H1 (cell line): ENCODE measurements around the gene ASB16. TPM values are rescaled to one million over a fixed set of nuclear protein-coding genes. Genes with fewer than 3 reads are reported as not detected.

Source experiments
- CTCF ChIA-PET: fragments of 300-600 bp; sonication (Branson Sonifier 250); formaldehyde crosslinking; loops from one replicate; lab custom pipeline; 2021; ENCODE audit not compliant: partially characterized antibody; lab: Charles Lee
- POLR2A ChIA-PET: fragments of 300-600 bp; sonication (Branson Sonifier 250); formaldehyde crosslinking; loops from one replicate; lab custom pipeline; 2021; ENCODE audit warnings: inconsistent platforms; ENCODE audit not compliant: partially characterized antibody; lab: Charles Lee
- DNase-seq, 2 experiments: peaks; one replicate each; pipeline versions ENCODE4 v3.0.0 to v3.0.0-alpha.2; 2010 to 2022; ENCODE audit warnings: low spot score in 2 of 2, low read depth in 1 of 2, mixed read lengths in 1 of 2
- FAIRE-seq: peaks from 2 replicates; lab custom pipeline; 2011; peaks lifted over from hg19 to GRCh38; lab: Jason Lieb, UNC
- H2AFZ ChIP-seq: 2 replicates; pipeline ENCODE4 v1.8.1; 2012; ENCODE audit warnings: low read length, inconsistent platforms
- H2AK5ac ChIP-seq: 2 replicates; pipeline ENCODE4 v1.6.1; 2013; ENCODE audit warnings: low read depth, low read length
- H2BK120ac ChIP-seq: replicated peaks from 2 replicates; pipeline ENCODE3; 2013; ENCODE audit warnings: low read depth, low read length, inconsistent platforms
- H2BK12ac ChIP-seq: 2 replicates; pipeline ENCODE4 v1.6.1; 2013; ENCODE audit warnings: low read depth, low read length
- H2BK15ac ChIP-seq: 2 replicates; pipeline ENCODE4 v1.6.1; 2013; ENCODE audit warnings: low read length
- H2BK20ac ChIP-seq: 2 replicates; pipeline ENCODE4 v1.6.1; 2013; ENCODE audit warnings: low read length
- H2BK5ac ChIP-seq: 2 replicates; pipeline ENCODE4 v1.6.1; 2013; ENCODE audit warnings: low read depth, low read length
- H3K14ac ChIP-seq: 2 replicates; pipeline ENCODE4 v1.6.1; 2013; ENCODE audit warnings: inconsistent platforms; ENCODE audit not compliant: insufficient read length
- H3K18ac ChIP-seq: 2 replicates; pipeline ENCODE4 v1.6.1; 2013; ENCODE audit warnings: low read length; ENCODE audit errors: extremely low read depth
- H3K23ac ChIP-seq: 2 replicates; pipeline ENCODE4 v1.6.1; 2013; ENCODE audit warnings: inconsistent platforms; ENCODE audit not compliant: insufficient read length
- H3K23me2 ChIP-seq: 2 replicates; pipeline ENCODE4 v1.6.1; 2013; ENCODE audit warnings: low read depth, low read length
- H3K27ac ChIP-seq: 2 replicates; pipeline ENCODE4 v1.6.1; 2011; ENCODE audit warnings: low read depth, low read length, inconsistent platforms
- H3K27me3 ChIP-seq, 4 experiments: replicated peaks in 1 of 4; 1 replicate in 1 of 4; 2 replicates in 3 of 4; pipeline versions ENCODE4 v1.6.1 to v1.8.1; 2011 to 2013; ENCODE audit warnings: low read length in 3 of 4, mild to moderate bottlenecking in 3 of 4, inconsistent platforms in 2 of 4, mixed read lengths in 2 of 4, moderate library complexity in 1 of 4; ENCODE audit not compliant: control insufficient read depth in 3 of 4, insufficient read depth in 3 of 4; ENCODE audit errors: extremely low read depth in 1 of 4
- H3K36me3 ChIP-seq, 4 experiments: 2 replicates each; pipeline versions ENCODE4 v1.6.1 to v1.8.1; 2011 to 2013; ENCODE audit warnings: mild to moderate bottlenecking in 4 of 4, low read length in 3 of 4, moderate library complexity in 2 of 4, control low read depth in 1 of 4, inconsistent platforms in 1 of 4; ENCODE audit not compliant: insufficient read depth in 4 of 4, control insufficient read depth in 2 of 4
- H3K4ac ChIP-seq: replicated peaks from 2 replicates; pipeline ENCODE3; 2013; ENCODE audit warnings: low read length, low read depth, mixed read lengths, inconsistent platforms; ENCODE audit not compliant: insufficient read length
- H3K4me1 ChIP-seq, 4 experiments: replicated peaks in 1 of 4; 1 replicate in 1 of 4; 2 replicates in 3 of 4; pipeline versions ENCODE4 v1.6.1 to v1.8.1; 2011 to 2013; ENCODE audit warnings: low read length in 3 of 4, inconsistent platforms in 2 of 4, mixed read lengths in 1 of 4; ENCODE audit not compliant: insufficient read depth in 4 of 4, control insufficient read depth in 3 of 4
- H3K4me2 ChIP-seq, 2 experiments: 2 replicates each; pipeline versions ENCODE4 v1.6.1 to v1.8.1; 2011 to 2013; ENCODE audit warnings: low read depth in 2 of 2, low read length in 2 of 2, control low read depth in 1 of 2, inconsistent platforms in 1 of 2, mild to moderate bottlenecking in 1 of 2; ENCODE audit not compliant: insufficient read depth in 1 of 2
- H3K4me3 ChIP-seq, 4 experiments: fragments of 200-600, 300-600 bp in 1 of 4; sonication (generic), shearing (Covaris generic), sonication (Bioruptor Twin) in 1 of 4; 2 replicates each; pipeline versions ENCODE4 v1.5.1 to v1.8.1; 2011 to 2016; ENCODE audit warnings: low read length in 4 of 4, low read depth in 3 of 4, control low read depth in 2 of 4, inconsistent platforms in 2 of 4, mild to moderate bottlenecking in 2 of 4, mixed read lengths in 1 of 4, moderate library complexity in 1 of 4; ENCODE audit not compliant: insufficient read depth in 2 of 4; ENCODE audit errors: extremely low read depth in 1 of 4
- H3K56ac ChIP-seq: replicated peaks from 2 replicates; pipeline ENCODE3; 2013; ENCODE audit warnings: low read depth, mild to moderate bottlenecking, mixed read lengths, low read length, inconsistent platforms; ENCODE audit not compliant: insufficient read length
- H3K79me1 ChIP-seq: 2 replicates; pipeline ENCODE4 v1.6.1; 2013; ENCODE audit warnings: low read depth, low read length, control low read depth
- H3K79me2 ChIP-seq, 2 experiments: 2 replicates each; pipeline versions ENCODE4 v1.6.1 to v1.8.1; 2012 to 2013; ENCODE audit warnings: low read length in 2 of 2, mild to moderate bottlenecking in 2 of 2, inconsistent platforms in 1 of 2; ENCODE audit not compliant: insufficient read depth in 2 of 2, control insufficient read depth in 1 of 2
- H3K9ac ChIP-seq, 4 experiments: replicated peaks in 1 of 4; 1 replicate in 1 of 4; 2 replicates in 3 of 4; pipeline versions ENCODE4 v1.6.1 to v1.8.1; 2011 to 2013; ENCODE audit warnings: low read depth in 3 of 4, low read length in 3 of 4, control low read depth in 2 of 4, mild to moderate bottlenecking in 2 of 4, moderate library complexity in 2 of 4, inconsistent platforms in 1 of 4; ENCODE audit errors: extremely low read depth in 1 of 4
- H3K9me3 ChIP-seq, 2 experiments: 2 replicates each; pipeline versions ENCODE4 v1.6.1 to v1.8.1; 2012 to 2013; ENCODE audit warnings: mild to moderate bottlenecking in 2 of 2, moderate library complexity in 2 of 2, control low read depth in 1 of 2, inconsistent platforms in 1 of 2, low read depth in 1 of 2, low read length in 1 of 2, mixed read lengths in 1 of 2; ENCODE audit not compliant: insufficient read depth in 2 of 2
- H4K20me1 ChIP-seq, 2 experiments: replicated peaks in 1 of 2; 2 replicates each; pipeline versions ENCODE3 to v1.8.1; 2011 to 2013; ENCODE audit warnings: inconsistent platforms in 2 of 2, low read length in 2 of 2, mild to moderate bottlenecking in 1 of 2; ENCODE audit not compliant: insufficient read depth in 2 of 2, control insufficient read depth in 1 of 2
- H4K5ac ChIP-seq: 2 replicates; pipeline ENCODE4 v1.6.1; 2013; ENCODE audit warnings: low read length, low read depth, mixed read lengths, inconsistent platforms; ENCODE audit not compliant: insufficient read length
- H4K8ac ChIP-seq: 2 replicates; pipeline ENCODE4 v1.8.0; 2013; ENCODE audit warnings: mild to moderate bottlenecking, moderate library complexity, low read length, inconsistent platforms; ENCODE audit not compliant: insufficient read depth; ENCODE audit errors: extremely low read depth
- H4K91ac ChIP-seq: replicated peaks from 2 replicates; pipeline ENCODE3; 2013; ENCODE audit warnings: low read length, mixed read lengths, inconsistent platforms; ENCODE audit not compliant: insufficient read length
- FOSL1 ChIP-seq: IDR thresholded peaks from 2 replicates; pipeline ENCODE4 v1.6.1; 2011; ENCODE audit warnings: mild to moderate bottlenecking, low read depth, low read length, moderate library complexity; ENCODE audit not compliant: insufficient read depth
- PHF8 ChIP-seq: fragments of 200-600 bp; sonication (generic); conservative IDR thresholded peaks from 2 replicates; pipeline ENCODE4 v1.7.1; 2012; ENCODE audit warnings: low read depth, mild to moderate bottlenecking, inconsistent platforms, low read length, moderate library complexity
- WGBS, 2 experiments: shearing (Covaris generic) in 1 of 2; methylation state at CpG; one replicate each; pipeline versions ENCODE4 v1.1.6 to v1.1.7; 2013 to 2015; ENCODE audit warnings: low lambda C conversion rate in 2 of 2, mixed read lengths in 2 of 2, inconsistent platforms in 1 of 2, low coverage in 1 of 2, missing lambda C conversion rate in 1 of 2; ENCODE audit not compliant: insufficient replicate concordance in 2 of 2, insufficient coverage in 1 of 2, insufficient read length in 1 of 2; ENCODE audit errors: extremely low coverage in 1 of 2, missing lambda C conversion rate in 1 of 2; 5-methylcytosine and 5-hydroxymethylcytosine counted together
- polyA plus RNA-seq, 7 experiments: library from polyadenylated mRNA; depleted of rRNA in 3 of 7; stranded (reverse) in 5 of 7; unstranded in 2 of 7; fragments of >200 nt in 5 of 7; fragments of 200-250 nt in 2 of 7; gene quantifications; 1 replicate in 5 of 7; 2 replicates in 1 of 7; 4 replicates in 1 of 7; pipeline versions ENCODE4 v1.2.1 to v1.2.3, GENCODE V29; 2011 to 2013; ENCODE audit warnings: missing spikeins in 2 of 7, mixed read lengths in 2 of 7
- total RNA-seq: library from RNA; stranded (reverse); fragmentation: NEBNext Ultra II Directional; extraction: Animal tissue kit (Norgen Biotek cat#: 25700); gene quantifications from 2 replicates; pipeline ENCODE4 v1.2.1, GENCODE V29; 2021

The ASB16 gene
- total and polyA plus RNA-seq, 2 of the 8 experiments (the other 6 are each of a cell fraction or from before 2014, with no cell fraction given): 0.05 TPM; not detected in 1

GRCh38 chr17:44219108-44219615 is 48.7 kb downstream of the ASB16 start:
- WGBS, 2 experiments: 0% methylated on average over 30 of the region's 73 CpGs; no CpG with 5 or more reads in 1 of the 2 experiments
- POLR2A ChIA-PET: interaction anchor here (0.8 to 4.9 kb wide), 18 partner anchors 9 to 134 kb away, joined by 3 to 58 read pairs (median 4); partner anchors contain the start of genes RUNDC3A and SLC25A39
- Histone ChIP-seq H3K79me2 (peaks cover 11 to 23% of the 10 kb centered on the region in 2 experiments), H3K9me3 (no peaks in the 10 kb centered on the region), H2AFZ (no peak overlapping the region), H3K79me1 (peaks cover 9% of the 10 kb centered on the region), H3K9ac (peak overlapping the region; percentile 13 to 96 (median 88); a peak in 6 of 7 replicates), H3K23me2 (peaks cover 21% of the 10 kb centered on the region), H4K8ac (no peak overlapping the region), H4K91ac (no peak overlapping the region), H3K36me3 (peaks cover 20 to 29% (median 26%) of the 10 kb centered on the region in 4 experiments; a peak in 7 of 8 replicates), H2BK20ac (no peak overlapping the region), H3K4me1 (peaks cover 4 to 21% (median 5%) of the 10 kb centered on the region in 4 experiments; a peak in 6 of 7 replicates), H4K20me1 (peaks cover 0 to 8% of the 10 kb centered on the region in 2 experiments), H3K27me3 (no peaks in the 10 kb centered on the region), H2BK15ac (no peak overlapping the region), H2AK5ac (no peak overlapping the region), H2BK5ac (no peak overlapping the region), H3K27ac (peak overlapping the region; percentile 92), H3K18ac (peak overlapping the region; percentile 83), H3K23ac (no peak overlapping the region), H2BK12ac (no peak overlapping the region), H3K4me3 (peak overlapping the region; percentile 62 to 100 (median 78)), H3K14ac (no peak overlapping the region), H3K4ac (no peak overlapping the region), H3K56ac (no peak overlapping the region), H2BK120ac (no peak overlapping the region), H3K4me2 (peak overlapping the region in 1 of 2 experiments; percentile 64; a peak in 2 of 4 replicates), H4K5ac (peak overlapping the region; percentile 61)
- no peak for FAIRE-seq
- CTCF ChIA-PET: interaction anchor here (1.1 to 1.9 kb wide), 3 partner anchors 9 to 113 kb away, joined by 3 to 6 read pairs (median 4); no protein-coding TSS in a partner anchor
- peak in 1 of 2 experiments; percentile 75 for DNase-seq
- TF ChIP-seq FOSL1 (no peak), PHF8 (peak; percentile 37; the same call in 1 of the 2 replicates)
